Measurements from ENCODE around the gene ART5.

GRCh38 chr11:3674189-3674588 is 32.4 kb upstream of the ART5 start:
- TF ChIP-seq, protein P1, sequence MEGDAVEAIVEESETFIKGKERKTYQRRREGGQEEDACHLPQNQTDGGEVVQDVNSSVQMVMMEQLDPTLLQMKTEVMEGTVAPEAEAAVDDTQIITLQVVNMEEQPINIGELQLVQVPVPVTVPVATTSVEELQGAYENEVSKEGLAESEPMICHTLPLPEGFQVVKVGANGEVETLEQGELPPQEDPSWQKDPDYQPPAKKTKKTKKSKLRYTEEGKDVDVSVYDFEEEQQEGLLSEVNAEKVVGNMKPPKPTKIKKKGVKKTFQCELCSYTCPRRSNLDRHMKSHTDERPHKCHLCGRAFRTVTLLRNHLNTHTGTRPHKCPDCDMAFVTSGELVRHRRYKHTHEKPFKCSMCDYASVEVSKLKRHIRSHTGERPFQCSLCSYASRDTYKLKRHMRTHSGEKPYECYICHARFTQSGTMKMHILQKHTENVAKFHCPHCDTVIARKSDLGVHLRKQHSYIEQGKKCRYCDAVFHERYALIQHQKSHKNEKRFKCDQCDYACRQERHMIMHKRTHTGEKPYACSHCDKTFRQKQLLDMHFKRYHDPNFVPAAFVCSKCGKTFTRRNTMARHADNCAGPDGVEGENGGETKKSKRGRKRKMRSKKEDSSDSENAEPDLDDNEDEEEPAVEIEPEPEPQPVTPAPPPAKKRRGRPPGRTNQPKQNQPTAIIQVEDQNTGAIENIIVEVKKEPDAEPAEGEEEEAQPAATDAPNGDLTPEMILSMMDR (optimal IDR thresholded peaks at IDR 0.05 in 1 of 3, IDR thresholded peaks at IDR 0.05 in 1 of 3, conservative IDR thresholded peaks at IDR 0.05 in 1 of 3; ENCODE audit: extremely low read depth in 1 of 3, insufficient read depth in 2 of 3, low read length in 3 of 3), result no peak
- no peak for TF ChIP-seq EZH2 (IDR thresholded peaks at IDR 0.05; ENCODE audit: low read length)

Data from keratinocyte (primary cell).